CD4-positive, alpha-beta T cell treated with Interleukin-15 for 4 hours (primary cell): ENCODE measurements around the gene TMEM140.
A peak's percentile ranks its signal among the peaks of the same experiment; 100 is the strongest.
"Not testable (repeated sequence)": the region's sequence is repeated elsewhere in the genome, so short reads cannot be mapped to it uniquely, and the experiment has no call there.

Experiments
- DNase-seq: peaks from one replicate; pipeline ENCODE4 v3.0.0-alpha.2; 2020; ENCODE audit warnings: low spot score

The TMEM140 gene

DNA sequence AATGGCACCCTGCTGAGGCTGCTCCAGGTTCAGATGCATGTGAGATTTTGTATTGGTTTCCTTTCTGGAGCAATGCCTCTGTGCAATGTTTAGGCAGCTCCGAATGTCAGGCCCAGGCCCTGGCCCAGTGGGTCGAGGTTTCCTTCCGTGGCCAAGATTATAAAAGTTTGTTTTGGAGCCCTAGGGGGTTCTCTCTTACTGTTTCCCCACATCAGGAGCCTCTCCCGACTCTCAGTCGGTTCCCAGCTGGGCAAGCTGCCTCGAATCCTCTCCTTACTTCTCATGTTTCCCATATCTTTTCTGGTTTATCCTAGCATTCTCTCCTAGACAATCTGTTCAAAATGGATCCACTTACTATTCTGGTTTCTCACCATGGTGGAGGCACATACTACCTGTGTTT lies 11.0 kb downstream of the TMEM140 start:
- DNase-seq: no peak

DNA sequence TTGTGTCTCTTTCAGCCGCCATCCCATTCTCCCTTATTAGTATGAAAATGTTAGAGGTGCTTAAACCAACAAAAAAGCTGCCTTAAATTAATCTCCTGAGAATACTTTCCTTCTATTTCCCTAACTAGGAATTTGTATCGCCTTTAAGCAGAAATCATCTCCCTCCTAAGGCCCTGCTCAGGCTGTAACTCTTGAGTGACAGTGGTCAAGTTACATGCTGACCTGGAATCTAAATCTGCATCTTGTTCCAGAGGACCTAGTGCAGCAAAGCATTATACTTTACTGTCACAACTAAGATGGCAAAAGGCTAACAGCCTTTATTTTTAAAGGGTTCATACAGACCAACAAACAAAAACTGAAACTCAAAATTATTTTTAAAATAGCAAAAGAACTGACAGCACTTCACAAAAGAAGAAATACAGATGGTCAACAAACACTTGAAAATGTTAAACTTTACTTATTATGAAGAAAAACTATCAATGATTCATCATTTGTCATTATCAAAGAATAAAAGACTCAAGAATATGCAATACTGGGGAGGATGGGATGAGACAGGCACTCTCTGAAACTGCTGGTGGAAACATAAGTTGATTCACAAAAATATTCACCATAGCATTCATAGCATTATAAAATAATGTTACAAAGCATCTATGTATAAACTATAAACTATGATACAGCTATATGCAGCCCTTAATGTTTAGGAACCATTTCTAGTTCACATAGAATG lies 11.7 kb downstream of the TMEM140 start:
- no peak for DNase-seq

DNA sequence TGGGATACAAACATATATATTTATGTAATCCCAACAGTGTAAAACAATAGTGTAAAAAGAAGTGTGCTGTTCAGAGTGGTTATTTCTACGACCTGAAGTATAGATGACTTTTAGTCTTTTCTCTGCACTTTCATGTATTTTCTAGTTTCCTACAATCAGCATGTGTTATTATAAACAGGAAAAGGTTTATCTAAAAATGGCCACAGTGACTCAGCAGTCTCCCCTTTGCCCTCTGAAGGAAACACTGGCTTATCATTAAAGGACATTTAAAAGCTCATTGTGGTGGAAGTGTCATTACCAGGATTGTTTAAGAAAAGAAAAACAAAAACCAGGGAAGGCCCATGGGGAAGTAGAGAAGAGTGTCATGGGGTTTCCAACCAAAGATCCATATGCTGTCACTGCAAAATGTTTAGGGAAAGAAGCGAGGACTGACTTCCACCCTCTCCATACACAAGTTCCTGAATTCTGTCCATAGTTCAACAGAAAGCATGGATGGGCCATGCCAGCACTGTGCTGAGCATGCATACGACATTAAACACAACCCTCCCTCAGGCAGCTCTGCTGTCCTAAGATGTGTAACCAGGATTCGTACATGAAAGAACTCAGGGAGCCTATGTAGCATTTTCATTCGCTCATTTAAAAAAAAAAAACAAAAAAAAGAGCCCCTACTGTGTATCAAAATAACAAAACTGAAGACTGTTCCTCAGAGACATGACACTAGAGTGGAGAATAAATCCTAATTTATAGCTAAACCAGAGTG lies 12.4 kb downstream of the TMEM140 start:
- peak; percentile 19 for DNase-seq

DNA sequence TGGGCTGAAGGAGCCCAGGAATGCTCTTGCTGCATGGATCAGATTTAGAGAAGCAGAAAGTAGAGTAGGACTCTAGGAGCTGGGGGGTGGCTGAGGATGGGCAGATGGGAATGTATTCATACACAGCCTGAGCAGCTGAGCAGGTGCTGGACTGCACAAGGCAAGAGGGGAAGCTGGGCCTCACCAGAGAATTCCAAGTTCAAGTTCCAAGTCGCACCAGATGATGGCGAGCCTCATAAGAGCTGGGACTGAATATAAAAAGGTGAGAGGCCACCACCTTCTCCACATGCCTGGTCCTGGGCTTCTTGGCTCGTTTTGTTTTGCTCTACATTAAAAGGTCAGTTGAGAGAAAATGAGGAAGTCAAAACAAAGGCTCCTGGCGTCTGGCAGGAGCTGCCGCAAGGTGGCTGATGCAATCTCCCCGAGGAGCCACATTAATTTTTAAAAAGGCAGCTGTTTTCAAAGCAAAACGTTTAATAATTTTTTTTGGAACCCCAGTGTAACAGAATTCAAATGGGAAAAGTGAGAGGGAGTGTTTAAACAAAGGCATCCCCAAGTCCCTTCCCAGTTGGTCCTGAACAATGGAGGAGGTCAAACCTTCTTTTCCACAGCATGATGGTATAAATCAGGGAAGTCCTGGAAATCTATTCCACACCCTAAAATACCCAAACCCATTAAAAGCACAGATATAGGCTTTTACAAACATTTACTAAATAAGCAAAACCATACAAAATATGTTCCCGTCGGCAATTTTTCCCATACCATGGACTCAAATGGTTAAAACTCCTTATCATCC lies 13.2 kb downstream of the TMEM140 start:
- DNase-seq: no peak

DNA sequence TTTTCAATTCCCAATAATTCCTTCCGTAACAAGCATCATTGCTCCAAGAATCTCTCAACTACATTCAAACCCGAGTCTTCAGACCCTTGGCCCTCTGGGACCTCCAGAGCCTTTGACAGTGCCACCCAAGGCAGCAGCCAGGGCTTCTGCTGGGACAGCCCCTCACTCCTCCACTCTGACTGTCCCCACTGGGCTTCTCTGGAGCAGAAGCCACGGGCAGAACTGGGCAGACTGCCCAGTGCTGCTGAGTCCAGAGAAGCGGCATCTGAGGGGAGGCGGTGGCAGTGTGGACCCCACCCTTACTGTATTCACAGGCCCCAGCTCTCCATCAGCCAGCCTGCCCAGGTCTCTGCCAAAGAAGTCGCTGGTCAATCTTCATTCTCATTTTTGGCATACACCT lies 13.8 kb downstream of the TMEM140 start:
- no peak for DNase-seq

DNA sequence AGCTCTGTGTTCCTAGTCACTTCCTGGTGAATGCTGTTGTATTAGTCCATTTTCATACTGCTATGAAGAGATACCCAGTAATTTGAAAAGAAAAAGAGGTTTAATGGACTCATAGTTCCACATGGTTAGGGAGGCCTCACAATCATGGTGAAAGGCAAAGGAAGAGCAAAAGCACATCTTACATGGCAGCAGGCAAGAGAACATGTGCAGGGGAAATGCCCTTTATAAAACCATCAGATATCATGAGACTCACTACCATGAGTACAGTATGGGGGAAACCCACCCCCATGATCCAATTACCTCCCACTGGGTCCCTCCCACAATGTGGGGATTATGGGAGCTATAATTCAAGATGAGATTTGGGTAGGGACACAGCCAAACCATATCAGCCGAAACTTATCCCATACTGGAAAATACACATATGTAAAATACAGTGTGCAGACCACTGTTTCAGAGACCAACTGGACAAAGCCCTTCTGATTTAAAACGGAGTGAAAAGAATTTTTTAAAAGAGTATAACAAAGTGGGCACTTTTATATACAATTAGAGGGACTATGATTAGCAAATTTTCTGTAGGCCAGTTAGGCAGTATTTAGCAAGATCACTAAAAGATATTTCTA lies 14.6 kb downstream of the TMEM140 start:
- DNase-seq: no peak

DNA sequence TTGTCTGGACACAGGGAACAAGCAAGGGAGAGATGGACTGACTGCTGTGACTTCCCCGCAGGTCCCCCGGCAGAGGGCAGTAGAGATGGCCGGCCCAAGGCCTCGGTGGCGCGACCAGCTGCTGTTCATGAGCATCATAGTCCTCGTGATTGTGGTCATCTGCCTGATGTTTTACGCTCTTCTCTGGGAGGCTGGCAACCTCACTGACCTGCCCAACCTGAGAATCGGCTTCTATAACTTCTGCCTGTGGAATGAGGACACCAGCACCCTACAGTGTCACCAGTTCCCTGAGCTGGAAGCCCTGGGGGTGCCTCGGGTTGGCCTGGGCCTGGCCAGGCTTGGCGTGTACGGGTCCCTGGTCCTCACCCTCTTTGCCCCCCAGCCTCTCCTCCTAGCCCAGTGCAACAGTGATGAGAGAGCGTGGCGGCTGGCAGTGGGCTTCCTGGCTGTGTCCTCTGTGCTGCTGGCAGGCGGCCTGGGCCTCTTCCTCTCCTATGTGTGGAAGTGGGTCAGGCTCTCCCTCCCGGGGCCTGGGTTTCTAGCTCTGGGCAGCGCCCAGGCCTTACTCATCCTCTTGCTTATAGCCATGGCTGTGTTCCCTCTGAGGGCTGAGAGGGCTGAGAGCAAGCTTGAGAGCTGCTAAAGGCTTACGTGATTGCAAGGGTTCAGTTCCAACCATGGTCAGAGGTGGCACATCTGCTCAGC lies 16.6 kb downstream of the TMEM140 start:
- DNase-seq: no peak

DNA sequence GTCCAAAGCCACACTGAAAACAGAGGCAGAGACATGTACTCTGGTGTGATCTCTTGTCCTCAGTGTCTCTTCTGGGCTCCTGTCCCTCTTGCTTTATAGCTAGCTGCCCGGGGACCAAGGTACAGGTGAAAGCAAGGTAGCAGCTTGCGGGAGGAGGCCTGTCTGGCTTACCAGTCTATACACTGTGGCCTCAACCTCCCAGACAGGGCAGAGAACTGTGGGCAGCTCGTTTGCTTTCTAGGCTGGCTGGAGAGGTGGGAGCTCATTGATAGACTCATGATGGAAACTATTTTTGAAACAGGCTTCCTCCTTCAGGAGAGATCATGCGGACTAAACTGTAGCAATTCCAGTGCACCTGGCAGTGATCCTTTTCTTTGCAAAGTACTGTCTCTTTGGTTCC lies 18.0 kb downstream of the TMEM140 start:
- no peak for DNase-seq

DNA sequence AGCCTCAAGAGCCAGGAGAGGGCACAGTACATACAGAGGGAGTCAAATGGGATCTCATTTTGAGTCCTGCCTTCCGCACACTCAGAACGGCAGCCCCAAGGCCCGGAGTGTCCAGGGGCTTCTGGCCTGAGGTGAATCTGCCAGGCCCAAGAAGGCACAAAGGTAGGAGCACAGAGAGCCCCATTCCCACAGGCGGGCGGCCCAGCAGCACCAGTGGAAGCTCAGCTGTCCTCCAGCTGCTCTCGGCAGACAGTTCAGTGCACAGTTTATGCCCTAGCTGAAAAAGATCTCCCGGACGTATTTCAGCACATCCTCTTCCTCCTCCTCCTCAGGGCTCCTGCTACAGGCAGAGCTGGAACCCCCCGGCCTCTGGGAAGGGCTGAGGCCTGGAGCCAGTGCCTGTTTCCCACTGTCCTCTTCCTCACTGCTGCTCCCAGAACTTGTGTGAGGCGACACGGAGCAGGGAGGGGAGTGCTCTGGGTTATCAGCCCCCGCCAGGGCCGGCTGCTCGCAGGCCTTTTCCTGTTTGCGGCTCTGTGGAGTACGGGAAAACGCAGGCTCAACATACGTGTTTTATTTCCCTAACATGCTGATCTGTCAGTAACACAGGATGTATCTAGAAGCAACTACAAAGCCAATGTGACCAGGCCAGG lies 18.6 kb downstream of the TMEM140 start:
- no peak for DNase-seq

DNA sequence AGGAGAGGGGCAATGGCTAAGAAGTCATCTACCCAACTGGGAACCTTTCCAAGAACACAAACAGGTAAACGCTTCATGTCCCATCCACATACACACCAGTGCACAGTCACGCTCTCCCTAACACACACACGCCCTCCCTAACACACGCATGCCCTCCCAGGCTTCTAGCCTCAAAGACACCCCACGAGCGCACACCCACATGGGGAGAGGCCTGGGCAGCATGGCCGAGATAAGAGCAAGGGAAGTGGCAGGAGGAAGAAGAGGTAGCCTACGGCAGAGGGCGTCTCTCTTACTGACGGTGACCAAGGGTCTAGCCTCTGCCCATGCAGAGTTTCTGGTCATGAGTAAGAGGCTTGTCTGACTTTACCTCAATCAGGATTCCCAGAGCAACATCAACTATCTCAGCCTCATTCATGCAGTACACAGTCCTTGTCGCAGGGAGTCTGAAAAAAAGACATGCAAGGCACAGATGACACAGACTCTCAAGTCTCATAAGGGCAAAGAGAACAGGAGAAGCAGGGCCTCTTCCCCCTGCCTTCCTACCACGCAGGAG lies 19.6 kb downstream of the TMEM140 start:
- no peak for DNase-seq

DNA sequence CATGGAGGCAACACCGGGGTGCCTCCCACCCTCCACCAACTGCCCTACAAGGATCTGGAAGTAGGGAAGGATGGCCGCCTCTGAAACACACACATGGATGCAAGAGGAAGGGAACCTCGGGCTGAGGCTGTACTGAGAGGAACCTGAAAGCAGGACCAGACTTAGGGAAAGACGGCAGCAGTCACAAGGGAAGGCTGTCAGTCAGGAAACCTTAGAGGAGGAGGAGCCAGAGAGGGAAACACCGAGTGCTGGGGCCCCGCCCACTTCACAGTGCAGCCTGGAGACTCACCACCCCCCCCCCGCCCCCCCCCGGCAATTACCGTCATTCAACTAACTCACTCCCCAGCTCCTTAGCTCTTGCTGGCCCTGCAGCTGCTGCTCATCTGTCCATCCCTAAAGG lies 20.1 kb downstream of the TMEM140 start:
- DNase-seq: peak; percentile 25

DNA sequence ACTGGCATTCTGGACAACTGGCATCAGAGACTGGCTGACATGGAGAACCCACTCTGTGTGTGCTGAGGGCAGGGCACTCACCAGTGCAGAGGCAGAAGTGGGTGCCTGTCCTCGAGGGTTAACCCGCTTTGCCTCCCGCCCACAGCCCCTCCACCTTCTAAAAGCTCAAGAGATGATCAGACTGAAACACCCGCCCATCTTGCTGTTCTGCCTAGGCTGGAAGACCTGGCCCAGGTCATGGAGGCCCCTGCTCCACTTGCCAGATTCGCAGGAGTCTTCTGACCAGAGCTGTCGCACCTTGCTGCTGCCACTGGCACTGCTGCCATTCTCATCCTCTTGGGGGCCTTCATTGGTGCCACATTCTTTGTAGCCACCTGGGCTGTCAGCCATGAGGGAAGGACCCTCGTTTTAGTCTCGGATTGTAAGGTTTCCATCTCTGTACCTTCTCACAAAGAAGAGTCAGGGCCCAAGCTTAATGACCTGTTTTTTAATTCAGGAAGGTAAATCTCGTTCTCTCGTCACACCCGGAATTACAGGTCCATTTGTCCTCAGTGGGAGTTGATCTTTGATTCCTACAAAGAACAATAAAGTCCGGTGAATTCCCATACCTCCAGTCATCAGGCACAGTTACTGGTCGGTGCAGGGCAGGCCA lies 20.7 kb downstream of the TMEM140 start:
- no peak for DNase-seq

DNA sequence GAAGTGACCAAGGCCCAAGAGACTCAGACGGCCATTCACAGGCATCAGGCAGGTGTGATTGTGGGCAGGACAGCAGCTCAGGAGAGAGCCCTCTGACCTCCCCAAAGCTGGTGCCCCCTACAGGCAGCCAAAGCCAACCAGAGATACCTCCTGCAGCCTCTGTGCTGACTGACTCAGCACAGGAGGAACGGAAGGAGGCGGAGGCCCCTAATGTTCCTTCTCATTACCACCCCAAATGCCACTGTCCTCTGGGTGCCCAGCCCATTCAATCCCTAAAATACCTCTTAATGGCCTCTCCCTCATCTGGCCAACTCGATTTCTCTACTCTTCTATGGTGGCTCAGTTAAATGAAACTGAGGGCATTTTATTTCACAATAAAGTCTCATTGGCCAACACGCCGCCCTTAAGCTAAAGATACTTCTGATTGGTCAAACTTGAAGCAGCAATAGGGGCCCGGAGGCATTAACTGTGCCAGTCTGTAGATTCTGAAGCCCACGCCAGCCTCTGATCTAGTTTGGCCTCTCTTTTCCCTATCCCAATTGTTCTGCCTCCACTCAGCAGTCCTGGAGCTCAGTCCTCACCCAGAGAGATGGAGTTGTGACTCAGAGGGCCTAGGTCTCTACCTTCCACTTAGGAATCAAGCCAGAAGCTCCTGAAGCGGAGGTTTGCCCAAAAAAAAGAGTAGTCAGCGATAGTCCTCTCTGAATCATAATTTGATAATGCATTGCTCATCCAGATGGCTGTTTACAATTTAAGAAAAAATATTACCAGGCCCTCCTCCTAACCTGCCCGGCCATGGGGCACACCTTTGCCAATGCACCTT lies 21.5 kb downstream of the TMEM140 start:
- DNase-seq: peak; percentile 74

DNA sequence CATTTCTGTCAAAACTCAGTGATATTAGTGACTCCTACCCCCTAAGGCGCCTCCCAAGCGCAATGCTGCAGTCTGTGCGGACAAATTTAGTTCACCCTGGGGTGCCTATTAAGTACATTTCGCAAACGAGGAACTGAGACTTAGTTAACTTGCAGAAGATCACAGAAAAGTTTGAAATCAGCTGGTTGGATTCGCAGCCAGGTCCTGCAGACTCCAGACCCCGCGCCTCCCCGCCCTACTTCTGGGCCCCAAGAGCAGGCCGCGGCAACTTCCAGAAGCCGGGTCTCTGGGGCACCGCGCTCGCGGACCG lies 22.0 kb downstream of the TMEM140 start:
- DNase-seq: no peak

DNA sequence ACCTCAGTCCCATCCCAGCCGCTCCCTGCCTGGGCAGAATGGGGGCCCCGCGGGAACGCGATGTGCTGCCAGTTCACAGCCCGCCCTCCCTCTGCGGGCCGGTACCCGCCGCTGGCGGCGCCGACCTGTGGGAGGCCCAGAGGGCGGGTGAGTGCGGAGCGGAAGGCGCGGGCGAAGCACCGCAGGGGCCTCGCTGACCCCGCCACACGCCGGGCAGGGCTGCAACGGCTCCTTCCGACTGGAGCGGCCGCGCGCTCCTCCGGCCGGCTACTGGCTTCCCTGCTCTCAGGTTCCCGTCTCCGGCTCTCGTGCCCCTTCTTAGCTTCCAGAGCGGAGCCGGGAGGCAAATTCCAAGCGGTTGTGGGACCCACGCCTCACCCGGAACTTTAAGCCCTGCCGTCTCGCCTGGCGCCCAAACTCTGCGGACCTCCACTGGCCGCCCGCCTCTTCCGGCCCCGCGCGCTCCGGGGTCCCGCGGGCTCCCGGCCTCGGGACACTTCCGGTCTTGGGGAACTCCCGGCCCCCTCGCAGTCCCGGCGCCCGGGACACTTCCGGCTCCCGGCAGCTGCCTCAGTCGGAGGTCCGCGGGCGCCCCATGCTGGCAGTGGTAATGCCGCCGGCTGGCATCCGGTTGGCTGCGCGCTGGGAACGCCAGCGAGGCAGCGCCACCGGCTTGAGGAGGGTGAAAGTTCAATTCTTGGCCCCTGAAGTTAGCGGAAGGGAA lies 22.6 kb downstream of the TMEM140 start, which contains the start of gene CYREN:
CYREN (minus strand) TSS at position 434 of the 724 bp plus-strand sequence. CDS start 1,785 bp downstream, outside the sequence.
- peak; percentile 89 for DNase-seq

DNA sequence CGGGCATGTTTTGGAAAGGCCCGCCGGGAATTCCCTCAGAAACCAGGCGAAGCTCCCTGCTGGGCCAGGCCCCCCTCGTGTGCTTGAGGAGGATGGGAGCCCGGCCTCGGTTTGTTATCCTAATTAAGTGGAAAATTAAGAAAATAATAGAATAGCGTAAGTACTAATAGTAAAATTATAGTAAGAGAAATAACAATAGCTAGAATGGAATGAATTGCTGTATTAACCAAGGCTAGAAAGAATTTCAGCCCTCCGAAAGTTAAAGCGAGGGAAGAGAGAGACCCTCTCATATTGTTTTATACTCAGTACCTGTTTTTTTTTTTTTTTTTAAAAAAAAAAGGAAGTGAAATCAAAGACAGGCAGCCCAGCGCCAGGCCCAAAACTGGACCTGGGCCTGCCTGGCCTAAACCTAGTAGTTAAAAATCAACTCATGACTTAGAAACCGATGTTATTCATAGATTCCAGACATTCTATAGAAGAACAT lies 23.2 kb downstream of the TMEM140 start:
- not testable (repeated sequence) for DNase-seq

DNA sequence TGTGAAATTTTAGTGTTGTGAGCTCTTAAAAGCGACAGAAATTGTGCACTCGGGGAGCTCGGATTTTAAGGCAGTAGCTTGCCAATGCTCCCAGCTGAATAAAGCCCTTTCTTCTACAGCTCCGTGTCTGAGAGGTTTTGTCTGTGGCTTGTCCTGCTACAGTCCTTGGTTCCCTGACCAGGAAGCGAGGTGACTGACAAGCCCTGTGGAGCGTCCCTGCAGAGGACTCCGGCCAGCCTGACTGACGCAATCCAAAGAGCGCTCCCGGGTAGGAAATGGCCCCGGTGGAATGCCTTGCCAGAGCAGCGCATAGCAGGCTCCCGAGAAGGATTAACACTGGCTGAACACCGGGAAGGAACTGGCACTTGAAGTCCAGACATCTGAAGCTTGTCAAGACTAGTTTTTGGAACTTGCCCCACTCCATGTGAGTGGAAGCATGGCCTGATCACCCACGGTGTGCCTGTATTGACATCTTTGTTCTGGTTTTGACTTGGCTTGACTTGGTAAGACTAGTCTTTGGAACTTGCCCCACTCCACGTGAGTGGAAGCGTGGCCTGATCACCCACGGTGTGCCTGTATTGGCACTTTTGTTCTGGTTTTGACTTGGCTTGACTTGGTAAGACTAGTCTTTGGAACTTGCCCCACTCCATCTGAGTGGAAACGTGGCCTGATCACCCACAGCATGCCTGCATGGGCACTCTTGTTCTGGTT lies 23.9 kb downstream of the TMEM140 start:
- not testable (repeated sequence) for DNase-seq

DNA sequence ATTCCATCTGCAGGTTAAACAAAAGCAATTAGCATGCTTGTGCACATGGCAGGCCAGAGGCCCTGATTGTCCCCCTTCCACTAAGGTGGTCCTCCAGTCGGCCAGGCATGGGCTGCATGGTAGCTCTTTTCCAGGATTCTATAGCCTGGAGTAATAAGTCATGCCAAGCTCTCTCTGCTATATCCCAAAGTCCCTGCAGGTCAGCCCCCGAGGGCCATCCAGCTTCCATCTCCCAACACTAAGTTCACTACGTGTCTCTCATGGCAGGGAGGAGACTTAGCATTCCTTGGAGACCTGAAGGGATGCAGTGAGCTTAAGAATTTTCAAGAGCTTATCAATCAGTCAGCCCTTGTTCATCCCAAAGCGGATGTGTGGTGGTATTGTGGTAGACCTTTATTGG lies 26.0 kb downstream of the TMEM140 start:
- DNase-seq: not testable (repeated sequence)
